GM12874 (cell line): ENCODE results near the gene CST7.

Experiments
- TF ChIP-seq, protein P1 (sequence below): IDR thresholded peaks from 2 replicates; pipeline ENCODE4 v1.5.1; 2011; ENCODE audit warnings: low read depth, mild to moderate bottlenecking, control low read depth, low read length, moderate library complexity; ENCODE audit not compliant: insufficient read depth

CST7 gene

GRCh38 chr20:24958506-24959385 is 9.7 kb downstream of the CST7 start:
- TF ChIP-seq, protein P1, sequence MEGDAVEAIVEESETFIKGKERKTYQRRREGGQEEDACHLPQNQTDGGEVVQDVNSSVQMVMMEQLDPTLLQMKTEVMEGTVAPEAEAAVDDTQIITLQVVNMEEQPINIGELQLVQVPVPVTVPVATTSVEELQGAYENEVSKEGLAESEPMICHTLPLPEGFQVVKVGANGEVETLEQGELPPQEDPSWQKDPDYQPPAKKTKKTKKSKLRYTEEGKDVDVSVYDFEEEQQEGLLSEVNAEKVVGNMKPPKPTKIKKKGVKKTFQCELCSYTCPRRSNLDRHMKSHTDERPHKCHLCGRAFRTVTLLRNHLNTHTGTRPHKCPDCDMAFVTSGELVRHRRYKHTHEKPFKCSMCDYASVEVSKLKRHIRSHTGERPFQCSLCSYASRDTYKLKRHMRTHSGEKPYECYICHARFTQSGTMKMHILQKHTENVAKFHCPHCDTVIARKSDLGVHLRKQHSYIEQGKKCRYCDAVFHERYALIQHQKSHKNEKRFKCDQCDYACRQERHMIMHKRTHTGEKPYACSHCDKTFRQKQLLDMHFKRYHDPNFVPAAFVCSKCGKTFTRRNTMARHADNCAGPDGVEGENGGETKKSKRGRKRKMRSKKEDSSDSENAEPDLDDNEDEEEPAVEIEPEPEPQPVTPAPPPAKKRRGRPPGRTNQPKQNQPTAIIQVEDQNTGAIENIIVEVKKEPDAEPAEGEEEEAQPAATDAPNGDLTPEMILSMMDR, result no peak

GRCh38 chr20:24959591-24960301 is 10.7 kb downstream of the CST7 start:
- TF ChIP-seq, protein P1, result no peak

- TF ChIP-seq, protein P1, result no peak
These were observed 11.3 kb downstream of the CST7 start for GRCh38 chr20:24960302-24960801.

GRCh38 chr20:24960861-24961260 is 11.8 kb downstream of the CST7 start:
- TF ChIP-seq, protein P1, result no peak

- TF ChIP-seq, protein P1, result no peak
These were observed 12.5 kb downstream of the CST7 start for GRCh38 chr20:24961384-24962181.

DNA sequence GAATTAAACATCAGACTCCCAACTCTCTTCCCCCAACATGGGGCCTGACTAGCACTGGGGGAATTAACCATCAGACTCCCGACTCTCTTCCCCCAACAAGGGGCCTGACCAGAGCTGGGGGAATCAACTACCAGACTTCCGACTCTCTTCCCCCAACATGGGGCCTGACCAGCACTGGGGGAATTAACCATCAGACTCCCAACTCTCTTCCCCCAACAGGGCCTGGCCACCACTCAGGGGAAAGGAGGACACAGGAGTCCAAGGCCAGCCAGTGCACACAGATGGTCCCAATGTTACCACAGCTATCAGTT is 13.1 kb downstream of the CST7 start:
- TF ChIP-seq, protein P1, result no peak

- TF ChIP-seq, protein P1, result no peak
These were observed 13.4 kb downstream of the CST7 start for GRCh38 chr20:24962510-24962909.
